OCI-LY3 (cell line): ENCODE measurements around the gene SVEP1.
A peak's percentile ranks its signal among the peaks of the same experiment; 100 is the strongest.

Experiments
- H2AFZ ChIP-seq: fragments of 200-600, 300-600 bp; shearing (Covaris generic); 2 replicates; pipeline ENCODE4 v1.6.0; 2014; ENCODE audit warnings: antibody characterized with exemption, low read depth, low read length
- H3K27ac ChIP-seq: fragments of 200-600, 300-600 bp; sonication (generic); 2 replicates; pipeline ENCODE4 v1.5.1; 2014; ENCODE audit warnings: mild to moderate bottlenecking, low read length, moderate library complexity, mixed read lengths
- H3K27me3 ChIP-seq: fragments of 200-600, 300-600 bp; sonication (generic); 2 replicates; pipeline ENCODE4 v1.6.1; 2014; ENCODE audit warnings: low read depth, low read length, mixed read lengths
- H3K36me3 ChIP-seq: fragments of 200-600, 300-600 bp; sonication (generic); replicated peaks from 2 replicates; pipeline ENCODE3; 2014; ENCODE audit warnings: low read depth, low read length, mixed read lengths
- H3K4me1 ChIP-seq: fragments of 300-600, 200-600 bp; sonication (generic); 2 replicates; pipeline ENCODE4 v1.6.1; 2014; ENCODE audit warnings: low read length, mixed read lengths
- H3K4me2 ChIP-seq: fragments of 200-600, 300-600 bp; sonication (generic); 2 replicates; pipeline ENCODE4 v1.6.1; 2014; ENCODE audit warnings: low read length, mixed read lengths
- H3K4me3 ChIP-seq: fragments of 300-600, 200-600 bp; sonication (generic); 2 replicates; pipeline ENCODE4 v1.5.1; 2014; ENCODE audit warnings: antibody characterized with exemption, mild to moderate bottlenecking, low read length, moderate library complexity
- H3K79me2 ChIP-seq: fragments of 300-600, 200-600 bp; shearing (Covaris generic); 2 replicates; pipeline ENCODE4 v1.6.1; 2014; ENCODE audit warnings: mild to moderate bottlenecking, low read length, mixed read lengths
- H3K9ac ChIP-seq: fragments of 300-600, 200-600 bp; shearing (Covaris generic); 2 replicates; pipeline ENCODE4 v1.6.0; 2014; ENCODE audit warnings: mild to moderate bottlenecking, low read length, moderate library complexity
- H3K9me3 ChIP-seq: fragments of 200-600, 300-600 bp; shearing (Covaris generic); 2 replicates; pipeline ENCODE4 v1.6.1; 2014; ENCODE audit warnings: low read length, mixed read lengths; ENCODE audit not compliant: insufficient read depth
- H4K20me1 ChIP-seq: fragments of 200-600, 300-600 bp; sonication (generic); 2 replicates; pipeline ENCODE4 v1.6.1; 2016; ENCODE audit warnings: low read length, mixed read lengths; ENCODE audit not compliant: insufficient read depth
- CTCF ChIP-seq: fragments of 200-600, 300-600 bp; sonication (generic); IDR thresholded peaks from 2 replicates; pipeline ENCODE4 v1.5.1; 2014; ENCODE audit warnings: antibody characterized with exemption, low read length, low read depth
- EZH2phosphoT487 ChIP-seq: fragments of 200-600 bp; shearing (Covaris generic); IDR thresholded peaks from 2 replicates; pipeline ENCODE4 v1.6.1; 2018; ENCODE audit warnings: antibody characterized with exemption, mixed run types, low read depth

The SVEP1 gene

GRCh38 chr9:110429453-110429852 is 150.1 kb downstream of the SVEP1 start:
- Histone ChIP-seq H3K4me3 (no peak overlapping the region), H3K36me3 (no peaks in the 10 kb centered on the region), H3K79me2 (no peaks in the 10 kb centered on the region), H3K27me3 (no peaks in the 10 kb centered on the region), H4K20me1 (no peaks in the 10 kb centered on the region), H3K9me3 (no peaks in the 10 kb centered on the region), H3K27ac (no peak overlapping the region), H3K4me2 (no peak overlapping the region), H2AFZ (no peak overlapping the region), H3K9ac (no peak overlapping the region), H3K4me1 (no peaks in the 10 kb centered on the region; the same call in 1 of the 2 replicates)
- TF ChIP-seq EZH2phosphoT487 (no peak), CTCF (peak; percentile 35; the same call in 1 of the 2 replicates)

DNA sequence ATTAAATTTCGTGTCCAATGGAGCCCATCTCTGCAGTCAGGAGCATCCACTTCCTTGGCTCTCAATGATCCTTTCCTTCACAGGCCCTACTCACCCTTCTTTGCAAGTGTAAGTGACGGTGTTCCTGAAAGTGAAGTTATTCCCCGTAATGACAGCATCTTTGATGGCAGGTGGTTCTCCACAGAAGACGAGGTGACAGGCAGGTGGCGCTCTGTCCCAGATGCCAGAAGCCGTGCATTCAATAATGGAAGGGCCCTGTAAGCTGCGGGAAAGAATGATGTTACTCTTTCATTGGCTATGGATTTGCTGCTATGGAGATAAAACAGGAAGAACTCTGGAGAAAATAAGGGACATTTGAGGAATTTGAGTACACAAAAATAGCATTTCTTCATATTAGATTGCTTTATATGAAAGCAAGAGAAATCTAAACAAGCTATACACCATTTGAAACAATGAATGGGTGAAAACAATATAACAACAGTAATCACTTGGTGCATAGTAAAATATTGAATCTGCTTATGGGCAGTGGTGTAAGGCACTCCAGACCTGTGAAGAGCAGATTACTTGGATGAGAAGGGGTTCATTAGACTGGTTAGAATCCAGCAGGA is 151.9 kb downstream of the SVEP1 start:
- no peak overlapping the region for H3K27ac ChIP-seq
- TF ChIP-seq EZH2phosphoT487 (no peak), CTCF (peak; percentile 91)
- no peaks in the 10 kb centered on the region for H4K20me1 ChIP-seq
- H3K9me3 ChIP-seq: no peaks in the 10 kb centered on the region
- H3K27me3 ChIP-seq: no peaks in the 10 kb centered on the region
- no peaks in the 10 kb centered on the region for H3K36me3 ChIP-seq
- peak overlapping the region; percentile 46 for H3K4me2 ChIP-seq
- peaks cover 4% of the 10 kb centered on the region; the same call in 1 of the 2 replicates for H3K4me1 ChIP-seq
- H2AFZ ChIP-seq: peak overlapping the region; percentile 6; the same call in 1 of the 2 replicates
- H3K9ac ChIP-seq: no peak overlapping the region
- no peak overlapping the region for H3K4me3 ChIP-seq
- H3K79me2 ChIP-seq: no peaks in the 10 kb centered on the region

GRCh38 chr9:110426052-110426709 is 153.4 kb downstream of the SVEP1 start:
- H3K4me3 ChIP-seq: no peak overlapping the region
- no peak overlapping the region for H3K9ac ChIP-seq
- no peaks in the 10 kb centered on the region for H3K27me3 ChIP-seq
- H3K36me3 ChIP-seq: no peaks in the 10 kb centered on the region
- peaks cover 4% of the 10 kb centered on the region; the same call in 1 of the 2 replicates for H3K4me1 ChIP-seq
- no peak overlapping the region for H3K4me2 ChIP-seq
- no peaks in the 10 kb centered on the region for H3K9me3 ChIP-seq
- no peak for TF ChIP-seq EZH2phosphoT487
- peak; percentile 48 for TF ChIP-seq CTCF
- H3K27ac ChIP-seq: no peak overlapping the region
- H3K79me2 ChIP-seq: no peaks in the 10 kb centered on the region
- H4K20me1 ChIP-seq: no peaks in the 10 kb centered on the region
- H2AFZ ChIP-seq: no peak overlapping the region

DNA sequence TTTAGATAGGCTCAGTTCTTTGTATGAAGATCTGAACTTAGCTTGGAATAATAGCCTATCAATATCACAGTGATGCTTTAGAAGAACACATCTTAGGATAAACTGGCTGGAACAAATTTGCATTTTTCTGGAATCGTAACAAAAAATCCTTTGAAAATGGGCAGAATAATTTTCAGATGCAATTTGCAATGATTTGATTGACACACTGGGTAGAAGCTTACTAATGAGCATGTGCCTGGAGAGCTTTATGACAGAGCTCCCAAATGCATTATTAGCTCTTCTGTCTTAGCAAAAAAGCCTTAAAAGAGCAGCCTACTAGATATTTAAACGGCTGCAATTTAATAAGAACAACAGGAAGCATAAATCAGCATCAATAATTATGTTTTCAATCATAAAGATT is 165.1 kb downstream of the SVEP1 start:
- H3K27ac ChIP-seq: no peak overlapping the region
- no peak overlapping the region for H3K9ac ChIP-seq
- no peaks in the 10 kb centered on the region for H3K4me1 ChIP-seq
- TF ChIP-seq CTCF (no peak), EZH2phosphoT487 (no peak)
- no peaks in the 10 kb centered on the region for H3K36me3 ChIP-seq
- no peak overlapping the region for H2AFZ ChIP-seq
- no peaks in the 10 kb centered on the region for H3K27me3 ChIP-seq
- no peaks in the 10 kb centered on the region for H4K20me1 ChIP-seq
- H3K79me2 ChIP-seq: no peaks in the 10 kb centered on the region
- no peaks in the 10 kb centered on the region for H3K9me3 ChIP-seq
- no peak overlapping the region for H3K4me2 ChIP-seq
- H3K4me3 ChIP-seq: no peak overlapping the region
